Activated CD8-positive, alpha-beta T cell treated with anti-CD3 and anti-CD28 coated beads for 36 hours (primary cell): ENCODE data around the gene FNBP1L. TPM values are rescaled to one million over a fixed set of nuclear protein-coding genes. Genes with fewer than 3 reads are reported as not detected.
"Not testable (repeated sequence)": the region's sequence is repeated elsewhere in the genome, so short reads cannot be mapped to it uniquely, and the experiment has no call there.

Source experiments
- ATAC-seq: fragments of 200-7000 bp; cut with Tn5 transposase; one replicate; pipeline ENCODE4 v1.10.0; 2021; ENCODE audit warnings: mild to moderate bottlenecking, moderate library complexity
- CTCF ChIA-PET: fragments of 350-600 bp; sonication (Branson Sonifier 250); formaldehyde crosslinking; loops from one replicate; lab custom pipeline; 2021; ENCODE audit warnings: antibody characterized with exemption; lab: Charles Lee
- POLR2A ChIA-PET: fragments of 350-600 bp; sonication (Branson Sonifier 250); formaldehyde crosslinking; loops from one replicate; lab custom pipeline; 2021; ENCODE audit warnings: antibody characterized with exemption; lab: Charles Lee
- DNase-seq: peaks from one replicate; pipeline ENCODE4 v3.0.0-alpha.2; 2020
- H3K27ac Mint-ChIP-seq: one replicate; pipeline ENCODE4 v1.8.0; 2021; ENCODE audit warnings: mild to moderate bottlenecking, mixed read lengths
- H3K27me3 Mint-ChIP-seq: one replicate; pipeline ENCODE4 v1.8.0; 2021; ENCODE audit warnings: mixed read lengths
- H3K36me3 Mint-ChIP-seq: one replicate; pipeline ENCODE4 v1.8.0; 2021; ENCODE audit warnings: low read depth, mixed read lengths
- H3K4me1 Mint-ChIP-seq: one replicate; pipeline ENCODE4 v1.8.0; 2021; ENCODE audit warnings: low read depth, mixed read lengths
- H3K4me3 Mint-ChIP-seq: one replicate; pipeline ENCODE4 v1.8.0; 2021; ENCODE audit warnings: mild to moderate bottlenecking, moderate library complexity, mixed read lengths
- H3K9me3 Mint-ChIP-seq: one replicate; pipeline ENCODE4 v1.8.0; 2021; ENCODE audit warnings: mixed read lengths
- intact Hi-C: fragments of 100-400 bp; cut with micrococcal nuclease; formaldehyde crosslinking; loops from one replicate; pipeline ENCODE4 v1.10.0; 2022
- total RNA-seq, 2 experiments: library from RNA; stranded (reverse); gene quantifications; one replicate each; pipeline ENCODE4 v1.2.3, GENCODE V29; 2021
- TF ChIP-seq, protein P1 (sequence below): fragments of 200-600 bp; IDR thresholded peaks from one replicate; pipeline ENCODE4 v1.8.0; 2022; ENCODE audit warnings: antibody characterized with exemption, mild to moderate bottlenecking

Gene FNBP1L
- total RNA-seq, 2 experiments from 2014 or later, result 0.20 to 0.25 TPM

- ChIA-PET CTCF (interaction anchor here (0.9 to 1.1 kb wide), 3 partner anchors 14 to 63 kb away, joined by 3 read pairs; no protein-coding TSS in a partner anchor), POLR2A (interaction anchor here (0.6 kb wide), 1 partner anchor 1754 kb away, joined by 3 read pairs; no protein-coding TSS in a partner anchor)
- Mint-ChIP-seq H3K4me1 (peaks cover 8% of the 10 kb centered on the region), H3K9me3 (no peaks in the 10 kb centered on the region), H3K4me3 (no peak overlapping the region), H3K27ac (no peak overlapping the region), H3K27me3 (peaks cover 11% of the 10 kb centered on the region), H3K36me3 (no peaks in the 10 kb centered on the region)
- TF ChIP-seq, protein P1, sequence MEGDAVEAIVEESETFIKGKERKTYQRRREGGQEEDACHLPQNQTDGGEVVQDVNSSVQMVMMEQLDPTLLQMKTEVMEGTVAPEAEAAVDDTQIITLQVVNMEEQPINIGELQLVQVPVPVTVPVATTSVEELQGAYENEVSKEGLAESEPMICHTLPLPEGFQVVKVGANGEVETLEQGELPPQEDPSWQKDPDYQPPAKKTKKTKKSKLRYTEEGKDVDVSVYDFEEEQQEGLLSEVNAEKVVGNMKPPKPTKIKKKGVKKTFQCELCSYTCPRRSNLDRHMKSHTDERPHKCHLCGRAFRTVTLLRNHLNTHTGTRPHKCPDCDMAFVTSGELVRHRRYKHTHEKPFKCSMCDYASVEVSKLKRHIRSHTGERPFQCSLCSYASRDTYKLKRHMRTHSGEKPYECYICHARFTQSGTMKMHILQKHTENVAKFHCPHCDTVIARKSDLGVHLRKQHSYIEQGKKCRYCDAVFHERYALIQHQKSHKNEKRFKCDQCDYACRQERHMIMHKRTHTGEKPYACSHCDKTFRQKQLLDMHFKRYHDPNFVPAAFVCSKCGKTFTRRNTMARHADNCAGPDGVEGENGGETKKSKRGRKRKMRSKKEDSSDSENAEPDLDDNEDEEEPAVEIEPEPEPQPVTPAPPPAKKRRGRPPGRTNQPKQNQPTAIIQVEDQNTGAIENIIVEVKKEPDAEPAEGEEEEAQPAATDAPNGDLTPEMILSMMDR, result no peak
- intact Hi-C loops, result no loop called here
- DNase-seq (no peak), ATAC-seq (no peak)
These were observed 105.0 kb downstream of the FNBP1L start for GRCh38 chr1:93552741-93553455.

GRCh38 chr1:93553886-93554490, 106.1 kb downstream of the FNBP1L start:
- DNase-seq, ATAC-seq, POLR2A ChIA-PET, CTCF ChIA-PET, H3K4me1 Mint-ChIP-seq, H3K4me3 Mint-ChIP-seq, H3K36me3 Mint-ChIP-seq, H3K9me3 Mint-ChIP-seq, H3K27ac Mint-ChIP-seq, intact Hi-C loops: not testable (repeated sequence)
- H3K27me3 Mint-ChIP-seq, result peaks cover 15% of the 10 kb centered on the region

GRCh38 chr1:93554883-93555872, 107.3 kb downstream of the FNBP1L start:
- intact Hi-C loops, result no loop called here
- ATAC-seq (no peak), DNase-seq (no peak)
- CTCF ChIA-PET, result interaction anchor here (0.8 kb wide), 1 partner anchor 8 kb away, joined by 3 read pairs; no protein-coding TSS in a partner anchor
- Mint-ChIP-seq H3K9me3 (no peaks in the 10 kb centered on the region), H3K4me1 (peaks cover 8% of the 10 kb centered on the region), H3K27me3 (peaks cover 15% of the 10 kb centered on the region), H3K27ac (no peak overlapping the region), H3K4me3 (no peak overlapping the region), H3K36me3 (no peaks in the 10 kb centered on the region)
- POLR2A ChIA-PET, result no interaction called here
- TF ChIP-seq, protein P1, result no peak

DNA sequence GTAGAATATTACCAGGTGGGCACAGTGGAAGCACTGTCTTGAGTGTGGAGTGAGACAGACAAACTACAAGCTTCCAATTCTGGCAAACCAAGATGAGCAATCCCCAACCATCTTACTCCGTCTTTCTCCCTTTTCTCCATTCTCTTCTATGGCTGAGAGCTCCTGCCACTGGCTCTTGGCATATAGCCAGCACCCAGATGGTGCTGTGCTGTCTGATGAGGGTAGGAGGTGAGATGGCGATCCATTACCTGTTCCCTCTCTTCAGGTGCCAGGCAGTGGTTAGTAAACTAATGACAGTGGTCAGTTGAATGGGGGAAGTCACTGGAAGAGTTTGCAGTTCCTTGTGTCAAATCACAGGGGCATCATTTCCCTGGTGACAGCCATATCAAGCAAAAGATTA, 108.4 kb downstream of the FNBP1L start:
- Mint-ChIP-seq H3K27me3 (peaks cover 14% of the 10 kb centered on the region), H3K4me3 (no peak overlapping the region), H3K36me3 (no peaks in the 10 kb centered on the region), H3K9me3 (no peaks in the 10 kb centered on the region), H3K27ac (no peak overlapping the region), H3K4me1 (peaks cover 8% of the 10 kb centered on the region)
- DNase-seq, result no peak
- intact Hi-C loops, result no loop called here
- POLR2A ChIA-PET, result no interaction called here
- TF ChIP-seq, protein P1, result no peak
- ATAC-seq, result no peak
- CTCF ChIA-PET, result no interaction called here

DNA sequence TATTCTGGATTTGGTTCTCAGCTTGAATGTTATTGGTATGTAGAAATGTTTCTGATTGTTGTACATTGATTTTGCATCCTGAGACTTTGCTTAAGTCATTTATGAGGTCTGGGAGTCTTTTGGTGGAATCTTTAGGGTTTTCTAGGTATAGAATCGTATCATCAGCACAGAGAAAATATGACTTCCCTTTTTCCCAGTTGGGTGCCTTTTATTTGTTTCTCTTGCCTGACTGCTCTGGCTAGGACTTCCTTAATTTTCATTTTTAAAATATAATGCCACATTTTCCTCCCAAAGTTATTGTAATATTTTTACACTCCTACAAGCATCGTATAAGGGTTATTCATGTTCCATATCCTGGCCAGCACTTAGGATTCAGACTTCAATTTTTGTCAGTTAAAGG, 111.1 kb downstream of the FNBP1L start:
- Mint-ChIP-seq H3K27ac (no peak overlapping the region), H3K27me3 (peaks cover 8% of the 10 kb centered on the region), H3K4me1 (peaks cover 8% of the 10 kb centered on the region), H3K36me3 (no peaks in the 10 kb centered on the region), H3K9me3 (no peaks in the 10 kb centered on the region), H3K4me3 (no peak overlapping the region)
- ATAC-seq (no peak), DNase-seq (no peak)
- POLR2A ChIA-PET, result no interaction called here
- TF ChIP-seq, protein P1, result no peak
- intact Hi-C loops, result no loop called here
- CTCF ChIA-PET, result no interaction called here
